ENCODE results near the gene NUMB.

NUMB gene

GRCh38 chr14:73231981-73232851, 226.1 kb downstream of the NUMB start:
- no peak for TF ChIP-seq REST (IDR thresholded peaks at IDR 0.05; ENCODE audit: insufficient read depth in 1 of 2, low read depth in 2 of 2, low read length in 2 of 2)
- TF ChIP-seq POLR2AphosphoS5 (IDR thresholded peaks at IDR 0.05; ENCODE audit: low read depth, low read length), result no peak
- TF ChIP-seq TAF1 (IDR thresholded peaks at IDR 0.05; ENCODE audit: borderline replicate concordance, insufficient read depth, low read length), result no peak
- no peak for TF ChIP-seq FOXP2 (optimal IDR thresholded peaks at IDR 0.05; ENCODE audit: borderline replicate concordance, extremely low read depth, extremely low read length, insufficient read depth)
- TF ChIP-seq SIN3A (IDR thresholded peaks at IDR 0.05; ENCODE audit: borderline replicate concordance, insufficient read depth, low read length), result no peak

GRCh38 chr14:73230051-73230450, 228.3 kb downstream of the NUMB start:
- TF ChIP-seq SIN3A (IDR thresholded peaks at IDR 0.05; ENCODE audit: borderline replicate concordance, insufficient read depth, low read length) (no peak), POLR2AphosphoS5 (IDR thresholded peaks at IDR 0.05; ENCODE audit: low read depth, low read length) (no peak)

GRCh38 chr14:73227812-73228781, 230.2 kb downstream of the NUMB start:
- TF ChIP-seq SIN3A (IDR thresholded peaks at IDR 0.05; ENCODE audit: borderline replicate concordance, insufficient read depth, low read length), result no peak

GRCh38 chr14:73225496-73225895, 232.8 kb downstream of the NUMB start:
- TF ChIP-seq SIN3A (IDR thresholded peaks at IDR 0.05; ENCODE audit: borderline replicate concordance, insufficient read depth, low read length) (no peak), FOXP2 (optimal IDR thresholded peaks at IDR 0.05; ENCODE audit: borderline replicate concordance, extremely low read depth, extremely low read length, insufficient read depth) (no peak), TAF1 (IDR thresholded peaks at IDR 0.05; ENCODE audit: borderline replicate concordance, insufficient read depth, low read length) (no peak), POLR2AphosphoS5 (IDR thresholded peaks at IDR 0.05; ENCODE audit: low read depth, low read length) (no peak), REST (IDR thresholded peaks at IDR 0.05; ENCODE audit: insufficient read depth in 1 of 2, low read depth in 2 of 2, low read length in 2 of 2) (no peak)

All from PFSK-1 (cell line).